Ureter (tissue), 1 donor: ENCODE data around the gene SLC35E4. TPM values are rescaled to one million over a fixed set of nuclear protein-coding genes. Genes with fewer than 3 reads are reported as not detected.
A peak's percentile ranks its signal among the peaks of the same experiment; 100 is the strongest.
"Not testable (repeated sequence)": the region's sequence is repeated elsewhere in the genome, so short reads cannot be mapped to it uniquely, and the experiment has no call there.

Source experiments
- DNase-seq: peaks from one replicate; pipeline ENCODE4 v3.0.0-alpha.2; 2020; ENCODE audit warnings: low spot score
- total RNA-seq: library from RNA; stranded (reverse); gene quantifications from one replicate; pipeline ENCODE4 v1.2.4, GENCODE V29; 2023
- donor health status: DM: yes; HTN: yes; CAD: no.

The SLC35E4 gene
- total RNA-seq: 3.9 TPM

DNA sequence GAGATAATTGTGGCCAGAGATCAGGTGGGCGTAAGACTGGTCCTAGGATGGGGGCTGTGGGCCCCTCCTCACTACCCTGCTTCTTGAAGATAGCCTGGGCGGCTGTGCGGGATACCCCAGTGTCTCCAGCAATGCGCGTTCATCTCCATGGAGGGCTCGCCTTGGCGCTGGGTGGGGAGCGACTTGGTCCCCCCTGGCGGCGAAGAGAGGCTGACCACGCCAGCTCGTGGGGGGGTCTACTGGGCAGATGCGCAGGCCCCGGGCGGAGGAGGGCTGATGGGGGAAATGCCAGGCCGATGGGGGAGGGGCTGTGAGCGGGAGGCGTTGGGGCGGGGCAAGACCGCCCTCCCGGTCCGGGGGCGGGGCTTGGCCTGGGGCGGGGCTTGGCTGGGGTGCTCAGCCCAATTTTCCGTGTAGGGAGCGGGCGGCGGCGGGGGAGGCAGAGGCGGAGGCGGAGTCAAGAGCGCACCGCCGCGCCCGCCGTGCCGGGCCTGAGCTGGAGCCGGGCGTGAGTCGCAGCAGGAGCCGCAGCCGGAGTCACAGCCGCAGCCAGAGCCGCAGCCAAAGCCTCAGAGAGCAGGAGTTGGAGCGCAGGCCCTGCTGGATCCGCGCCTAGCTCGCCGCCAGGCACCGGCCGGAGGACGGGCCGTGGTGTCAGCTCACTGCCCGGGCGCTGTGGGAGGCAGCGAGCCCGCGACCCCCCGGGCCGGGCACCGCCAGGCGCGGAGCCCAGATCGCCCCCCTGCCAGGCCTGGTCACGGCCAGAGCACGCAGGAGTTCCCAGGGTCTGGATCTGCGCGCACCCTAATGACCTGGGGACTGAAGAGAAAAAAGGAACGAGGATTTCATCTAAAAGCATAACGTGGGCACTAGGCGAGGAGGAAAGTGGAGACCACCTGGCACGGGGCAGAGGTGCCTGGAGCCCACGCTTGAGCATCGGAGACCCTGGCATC lies at the start of gene SLC35E4:
SLC35E4 (plus strand) TSS at position 509 of the 953 bp plus-strand sequence. CDS start 670 bp downstream, outside the sequence.
- peak; percentile 96 for DNase-seq

- DNase-seq: no peak
These were observed 49.2 kb upstream of the SLC35E4 start for GRCh38 chr22:30586414-30586813.

GRCh38 chr22:30591191-30591587 lies 44.4 kb upstream of the SLC35E4 start:
- DNase-seq: no peak

GRCh38 chr22:30591588-30592359 lies 43.8 kb upstream of the SLC35E4 start, which contains the start of gene PES1:
TSS of gene PES1 (minus strand) at chr22:30591910. CDS start at chr22:30591833, 77 bp downstream.
- DNase-seq: peak; percentile 95

DNA sequence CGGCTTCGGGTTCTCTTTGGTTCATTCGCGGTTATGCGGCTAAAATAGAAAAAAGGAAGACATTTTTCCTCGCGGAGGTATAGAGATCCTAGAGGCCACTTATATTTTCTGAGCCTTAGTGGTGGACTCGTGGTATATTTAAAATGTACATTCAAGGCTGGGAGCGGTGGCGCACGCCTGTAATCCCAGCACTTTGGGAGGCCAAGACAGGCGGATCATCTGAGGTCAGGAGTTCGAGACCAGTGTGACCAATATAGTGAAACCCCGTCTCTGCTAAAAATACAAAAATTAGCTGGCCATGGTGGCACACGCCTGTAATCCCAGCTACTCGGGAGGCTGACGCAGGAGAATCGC lies 43.2 kb upstream of the SLC35E4 start:
- not testable (repeated sequence) for DNase-seq

DNA sequence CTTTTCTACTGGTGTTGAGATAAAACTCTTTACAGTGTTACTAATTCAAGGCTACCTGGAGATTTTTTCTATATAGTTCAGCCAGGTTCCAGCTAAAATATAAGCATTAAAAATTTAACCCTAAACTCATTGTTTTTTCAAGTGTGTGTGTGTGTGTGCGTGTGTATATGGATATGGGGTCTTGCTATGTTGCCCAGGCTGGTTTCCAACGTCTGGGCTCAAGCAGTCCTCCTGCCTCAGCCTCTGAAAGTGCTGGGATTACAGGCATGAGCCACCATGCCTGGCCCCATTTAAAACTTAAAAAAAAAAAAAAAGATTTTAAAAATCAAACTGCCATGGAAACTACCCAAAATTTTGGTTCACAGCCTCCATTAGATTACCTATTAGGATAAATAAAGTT lies 39.4 kb upstream of the SLC35E4 start:
- DNase-seq: no peak

GRCh38 chr22:30596886-30597285 lies 38.7 kb upstream of the SLC35E4 start:
- no peak for DNase-seq

DNA sequence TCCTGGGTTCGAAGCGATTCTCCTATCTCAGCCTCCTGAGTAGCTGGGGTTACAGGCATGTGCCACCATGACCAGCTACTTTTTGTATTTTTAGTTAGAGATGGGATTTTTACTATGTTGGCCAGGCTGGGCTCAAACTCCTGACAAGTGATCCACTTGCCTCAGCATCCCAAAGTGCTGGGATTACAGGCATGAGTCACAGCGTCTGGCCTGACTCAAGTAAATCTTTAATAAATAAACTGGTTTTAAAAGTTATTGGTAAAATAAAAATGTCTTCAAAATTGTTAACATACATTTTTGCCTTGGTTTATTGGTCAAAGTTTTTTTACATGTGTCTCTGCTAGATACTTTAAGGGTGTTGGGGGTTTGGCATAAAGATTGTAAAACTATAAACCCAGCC lies 36.6 kb upstream of the SLC35E4 start:
- no peak for DNase-seq

DNA sequence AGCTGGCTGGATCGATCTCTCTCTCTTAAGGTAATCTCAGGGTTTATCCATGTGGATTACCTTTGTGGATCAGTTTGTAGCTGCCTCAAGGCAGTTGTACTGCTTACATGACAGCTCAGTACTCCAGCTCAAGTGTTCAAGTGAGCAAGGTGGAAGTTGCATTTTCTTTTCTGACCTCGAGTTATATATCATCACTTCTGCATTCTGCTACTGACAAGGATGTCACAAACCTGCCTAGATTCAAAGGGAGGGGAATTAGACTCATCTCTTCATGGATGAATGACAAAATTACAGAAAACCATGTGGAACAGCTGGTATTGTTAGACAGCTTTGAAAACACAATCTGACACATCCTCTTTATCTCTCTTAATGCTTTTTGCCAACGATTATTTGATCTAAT lies 34.7 kb upstream of the SLC35E4 start:
- DNase-seq: no peak

DNA sequence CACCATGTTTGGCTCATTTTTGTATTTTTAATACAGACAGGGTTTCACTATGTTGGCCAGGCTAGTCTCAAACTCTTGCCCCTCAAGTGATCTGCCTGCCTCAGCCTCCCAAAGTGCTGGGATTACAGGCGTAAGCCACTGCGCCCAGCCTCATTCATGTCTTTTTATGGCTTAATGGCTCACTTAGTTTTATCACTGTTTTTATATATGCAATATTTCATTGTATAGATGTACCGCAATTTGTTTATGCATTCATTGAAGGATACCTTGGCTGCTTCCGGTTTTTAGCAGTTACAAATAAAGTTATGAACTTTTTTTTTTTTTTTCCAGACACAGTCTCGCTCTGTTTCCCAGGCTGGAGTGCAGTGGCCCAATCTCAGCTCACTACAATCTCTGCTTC lies 34.1 kb upstream of the SLC35E4 start:
- no peak for DNase-seq

DNA sequence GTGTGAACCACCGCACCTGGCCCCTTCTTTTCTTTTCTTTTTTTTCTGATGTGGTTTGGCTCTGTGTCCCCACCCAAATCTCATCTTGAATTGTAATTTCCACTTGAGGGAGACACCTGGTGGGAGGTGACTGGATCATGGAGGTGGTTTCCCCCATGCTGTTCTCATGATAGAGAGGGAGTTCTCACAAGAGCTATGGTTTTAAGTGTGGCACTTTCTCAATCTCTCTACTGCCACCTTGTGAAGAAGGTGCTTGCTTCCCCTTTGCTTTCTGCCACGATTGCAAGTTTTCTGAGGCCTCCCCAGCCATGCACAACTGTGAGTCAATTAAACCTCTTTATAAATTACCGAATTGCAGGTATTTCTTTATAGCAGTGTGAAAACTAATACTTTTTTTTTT lies 33.5 kb upstream of the SLC35E4 start:
- no peak for DNase-seq

DNA sequence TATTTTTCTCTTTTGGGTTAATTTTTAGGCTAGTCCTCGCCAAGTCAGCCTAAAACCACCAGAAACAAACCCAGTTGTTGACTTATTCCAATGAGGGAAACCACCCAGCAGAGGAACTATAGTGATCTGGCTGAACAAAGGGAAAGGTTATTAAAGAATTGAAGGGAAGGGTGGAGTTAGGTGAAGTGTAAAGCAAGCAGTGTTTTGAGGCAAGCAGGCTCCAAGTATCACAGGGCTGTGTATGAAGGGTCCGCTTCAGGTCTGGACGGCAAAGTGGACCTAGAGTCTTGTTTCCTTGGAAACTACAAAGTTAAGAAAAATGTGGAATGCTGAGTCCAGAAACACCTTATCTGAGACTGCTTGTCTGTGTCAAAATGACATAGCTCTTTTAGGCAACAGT lies 31.8 kb upstream of the SLC35E4 start:
- DNase-seq: no peak

- DNase-seq: no peak
These were observed 30.9 kb upstream of the SLC35E4 start for GRCh38 chr22:30604723-30605122.

GRCh38 chr22:30605449-30606110 lies 30.0 kb upstream of the SLC35E4 start:
- DNase-seq: peak; percentile 60

DNA sequence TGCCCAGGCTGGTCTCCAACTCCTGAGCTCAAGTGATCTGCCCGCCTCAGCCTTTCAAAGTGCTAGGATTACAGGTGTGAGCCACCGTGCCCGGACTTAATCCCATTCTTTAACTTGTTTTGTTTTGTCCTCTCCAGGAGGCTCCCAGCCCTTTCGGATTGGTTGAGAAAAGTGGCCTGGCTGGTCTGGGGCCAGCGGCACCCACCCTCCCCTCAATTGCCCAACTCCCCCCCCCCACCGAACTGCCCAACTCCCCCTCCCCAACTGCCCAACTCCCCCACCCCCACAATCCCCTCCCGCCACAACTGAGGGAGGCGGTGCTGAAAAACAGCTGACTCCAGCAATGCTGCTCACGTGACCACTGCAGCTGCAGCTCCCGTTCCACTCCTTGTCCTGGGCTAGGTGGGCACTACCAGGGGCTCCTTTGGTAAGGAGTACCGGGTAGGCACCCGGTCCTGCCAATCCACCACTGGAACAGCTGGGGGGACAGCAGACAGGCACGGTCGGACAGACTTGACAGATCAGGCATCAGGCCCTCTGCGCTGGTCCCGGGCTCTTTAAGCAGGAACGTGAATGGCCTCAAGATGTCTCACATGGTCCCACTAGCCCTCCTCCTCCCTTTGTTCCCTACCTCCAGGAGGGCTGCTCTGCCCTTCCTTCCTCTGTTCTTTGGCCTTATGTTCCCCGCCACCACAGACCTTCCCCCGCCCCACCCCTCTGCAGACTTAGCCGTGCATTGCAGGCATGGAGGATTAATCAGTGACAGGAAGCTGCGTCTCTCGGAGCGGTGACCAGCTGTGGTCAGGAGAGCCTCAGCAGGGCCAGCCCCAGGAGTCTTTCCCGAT lies 28.9 kb upstream of the SLC35E4 start, which contains the start of gene TCN2:
TCN2 (plus strand) TSS at position 720 of the 845 bp plus-strand sequence. CDS start 158 bp downstream, outside the sequence.
- peak; percentile 78 for DNase-seq

DNA sequence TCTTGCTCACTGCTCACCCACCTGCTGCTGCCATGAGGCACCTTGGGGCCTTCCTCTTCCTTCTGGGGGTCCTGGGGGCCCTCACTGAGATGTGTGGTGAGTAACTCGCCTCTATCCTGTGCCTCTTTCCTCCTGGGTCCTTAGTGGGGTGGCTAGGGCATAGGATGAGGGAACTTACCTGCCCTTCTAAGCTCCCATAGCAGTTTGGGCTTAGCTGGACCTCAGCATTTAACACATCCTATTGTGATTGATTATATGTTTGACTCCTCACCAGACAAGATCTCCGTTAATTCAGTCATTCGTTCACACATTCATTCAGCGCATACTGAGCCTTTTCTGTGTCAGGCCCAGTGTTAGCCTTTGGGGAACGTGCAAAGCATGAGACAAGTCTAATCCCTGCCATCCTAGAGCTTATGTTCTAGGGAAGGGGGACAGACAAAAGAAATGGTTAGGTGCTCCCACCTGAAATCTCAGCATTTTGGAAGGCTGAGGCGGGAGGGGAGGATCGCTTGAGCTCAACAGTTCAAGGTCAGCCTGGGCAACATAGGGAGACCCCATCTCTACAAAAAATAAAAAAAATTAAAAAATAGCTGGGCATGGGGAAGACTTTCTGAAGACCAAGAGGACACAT lies 28.2 kb upstream of the SLC35E4 start:
- DNase-seq: no peak

- no peak for DNase-seq
These were observed 27.6 kb upstream of the SLC35E4 start for GRCh38 chr22:30607939-30608338.

DNA sequence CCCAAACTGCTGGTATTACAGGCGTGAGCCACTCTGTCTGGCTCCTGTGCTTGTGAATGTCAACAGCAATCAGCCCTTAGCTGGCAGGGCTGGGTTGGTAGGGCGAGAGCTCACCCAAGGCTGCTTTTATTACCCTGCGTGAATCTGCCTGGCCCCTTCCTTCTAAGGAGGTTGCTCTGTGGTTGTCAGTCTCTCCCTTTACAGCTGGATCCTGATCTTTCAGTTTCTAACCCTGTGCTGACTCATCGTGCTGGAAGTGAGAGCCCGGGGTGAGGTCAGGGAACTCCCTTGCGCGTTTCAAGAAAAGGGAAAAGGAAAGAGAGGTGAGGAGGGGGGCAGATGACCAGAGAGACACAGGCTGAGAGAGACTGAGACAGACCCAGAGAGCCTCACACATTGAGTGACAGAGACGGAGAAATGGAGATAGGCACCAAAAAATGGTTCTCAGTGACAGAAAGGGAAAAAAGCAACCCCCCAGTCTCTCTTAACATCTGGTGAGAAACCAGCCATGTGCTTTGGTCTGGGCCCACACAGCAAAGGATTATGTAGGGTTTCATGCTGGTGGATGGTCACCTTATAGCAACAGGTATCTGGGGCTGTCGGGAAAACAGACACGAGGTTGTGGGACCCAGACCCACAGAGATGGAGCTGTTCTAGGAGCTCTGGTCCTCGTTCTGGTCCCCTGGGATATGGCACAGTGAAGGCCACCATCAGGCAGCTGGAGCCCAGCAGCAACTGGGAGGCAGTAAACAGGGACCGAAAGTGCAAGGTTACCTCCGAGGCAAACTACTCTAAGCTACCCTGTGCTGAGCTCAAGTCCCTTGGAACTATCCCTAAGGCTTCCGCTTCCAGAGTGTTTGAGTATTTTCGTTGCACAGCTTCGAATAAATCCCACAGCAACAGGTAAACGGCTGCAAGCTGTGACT lies 26.1 kb upstream of the SLC35E4 start:
- peak; percentile 72 for DNase-seq

DNA sequence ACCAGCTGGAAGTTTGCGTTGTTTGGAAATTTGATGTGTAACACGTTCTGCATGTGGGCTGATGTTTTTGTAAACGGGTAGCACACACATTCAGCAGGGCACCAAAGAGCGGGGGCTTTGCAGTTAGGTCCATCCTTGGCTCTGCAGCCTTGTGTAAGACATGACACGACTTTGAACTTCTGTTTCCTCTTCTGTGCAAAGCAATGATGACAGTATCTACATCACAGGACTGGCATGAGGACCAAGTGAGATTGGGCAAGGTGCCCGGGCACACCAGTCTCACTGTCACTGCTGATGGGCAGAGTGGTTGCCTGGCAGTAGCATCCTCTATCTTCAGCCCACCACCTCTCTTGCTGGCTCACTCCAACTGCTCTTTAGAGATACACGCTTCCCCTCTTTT lies 25.3 kb upstream of the SLC35E4 start:
- DNase-seq: no peak
